SH-SY5Y (cell line): ENCODE measurements around the gene TMED1.

Experiments used
- GATA2 ChIP-seq: IDR thresholded peaks from 2 replicates; pipeline ENCODE4 v1.6.1; 2011; ENCODE audit warnings: mild to moderate bottlenecking, low read depth, low read length
- GATA3 ChIP-seq: IDR thresholded peaks from 2 replicates; pipeline ENCODE4 v1.6.1; 2011; ENCODE audit warnings: low read depth, mild to moderate bottlenecking, low read length, moderate library complexity

The TMED1 gene, protein sequence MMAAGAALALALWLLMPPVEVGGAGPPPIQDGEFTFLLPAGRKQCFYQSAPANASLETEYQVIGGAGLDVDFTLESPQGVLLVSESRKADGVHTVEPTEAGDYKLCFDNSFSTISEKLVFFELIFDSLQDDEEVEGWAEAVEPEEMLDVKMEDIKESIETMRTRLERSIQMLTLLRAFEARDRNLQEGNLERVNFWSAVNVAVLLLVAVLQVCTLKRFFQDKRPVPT

DNA sequence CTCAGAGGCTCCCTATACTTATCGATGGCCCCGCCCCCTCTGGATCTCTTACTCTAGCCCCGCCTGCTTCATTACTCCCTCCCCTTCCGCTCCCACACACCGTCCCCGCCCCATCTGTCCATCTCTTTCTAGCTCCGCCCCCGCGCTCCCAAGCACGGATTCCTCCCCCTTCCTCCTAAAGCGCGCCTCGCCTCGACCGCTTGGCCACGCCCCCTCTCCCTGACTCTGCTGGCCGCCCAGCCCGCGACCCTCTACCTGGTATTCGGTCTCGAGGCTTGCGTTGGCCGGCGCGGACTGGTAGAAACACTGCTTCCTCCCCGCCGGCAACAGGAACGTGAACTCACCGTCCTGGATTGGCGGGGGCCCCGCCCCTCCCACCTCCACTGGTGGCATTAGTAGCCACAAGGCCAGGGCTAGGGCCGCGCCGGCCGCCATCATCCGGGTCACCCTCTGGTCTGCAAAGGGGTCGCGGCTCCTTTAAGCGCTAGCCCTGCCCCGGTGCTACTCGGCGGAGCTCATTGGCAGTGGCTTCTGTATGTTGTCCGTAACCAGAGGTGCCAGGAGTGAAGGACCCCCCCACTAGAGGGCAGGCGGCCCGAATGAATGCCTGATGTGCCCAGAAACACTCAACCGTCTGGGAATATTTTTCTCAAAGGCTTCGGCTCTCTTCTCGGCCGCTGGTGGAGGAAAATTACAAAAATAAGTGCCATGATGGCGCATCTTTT lies at the start of gene TMED1:
Gene TMED1, minus strand, starts transcription at position 459 of the 725 bp plus-strand sequence. Its CDS starts 21 bp downstream, at position 438.
- no peak for TF ChIP-seq GATA2
- TF ChIP-seq GATA3, result no peak

DNA sequence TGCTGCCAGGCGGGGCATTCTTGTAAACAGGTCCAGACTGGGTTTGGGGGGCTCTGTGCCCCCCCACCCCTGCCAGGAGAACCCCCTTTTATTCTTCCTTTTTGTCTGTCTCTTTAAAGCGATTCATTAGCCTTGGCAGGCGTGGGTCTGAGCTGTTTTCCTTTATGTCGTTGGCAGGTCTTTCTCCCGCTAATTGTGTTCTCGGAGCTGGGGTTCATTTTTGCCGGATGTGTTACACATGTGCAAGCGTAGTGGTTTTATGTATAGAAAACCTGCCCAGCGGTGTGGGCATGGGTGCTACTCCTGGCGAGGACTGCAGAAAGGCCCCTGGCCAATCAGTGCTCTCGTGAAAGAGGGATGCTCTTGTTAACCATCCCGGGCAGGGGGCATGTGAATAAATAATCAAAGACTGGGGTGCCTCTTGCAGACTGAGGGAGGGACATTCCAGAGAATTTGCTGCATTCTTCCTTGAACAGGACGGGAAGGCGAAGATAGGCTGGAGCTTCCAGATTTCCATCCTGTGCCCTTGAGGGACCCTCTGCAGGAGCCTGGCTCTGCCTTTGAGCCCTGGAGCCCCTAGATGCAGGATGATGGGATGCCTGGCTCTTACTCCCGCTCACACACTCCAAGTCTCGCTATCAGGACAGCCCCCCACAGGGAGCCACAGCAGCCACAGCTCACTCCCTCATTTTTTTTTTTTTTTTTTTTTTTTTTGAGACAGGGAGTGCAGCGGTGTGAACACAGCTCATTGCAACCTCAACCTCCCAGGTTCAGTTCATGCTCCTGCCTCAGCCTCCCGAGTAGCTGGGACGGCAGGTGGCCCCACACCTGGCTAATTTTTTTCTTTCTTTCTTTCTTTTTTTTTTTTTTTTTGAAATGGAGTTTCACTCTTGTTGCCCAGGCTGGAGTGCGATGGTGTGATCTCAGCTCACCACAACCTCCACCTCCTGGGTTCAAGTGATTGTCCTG lies 49.5 kb upstream of the TMED1 start:
- TF ChIP-seq GATA3 (no peak), GATA2 (no peak)

DNA sequence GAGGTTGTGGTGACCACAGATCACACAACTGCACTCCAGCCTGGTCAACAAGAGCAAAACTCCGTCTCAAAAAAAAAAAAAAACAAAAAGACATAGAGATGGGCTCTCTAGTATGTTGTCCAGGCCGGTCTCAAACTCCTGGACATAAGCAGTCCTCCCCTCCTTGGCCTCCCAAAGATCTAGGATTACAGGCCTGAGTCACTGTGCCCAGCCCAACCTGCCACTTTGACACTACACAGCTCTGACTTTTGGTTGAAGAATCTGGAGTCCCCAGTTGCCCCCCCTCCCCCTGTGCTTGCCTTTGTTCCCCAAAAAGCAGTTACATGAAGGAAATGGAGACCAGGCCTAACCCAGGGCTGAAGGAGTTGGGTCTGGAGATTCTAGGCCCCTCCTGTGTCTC lies 48.3 kb upstream of the TMED1 start:
- TF ChIP-seq GATA2 (no peak), GATA3 (no peak)

DNA sequence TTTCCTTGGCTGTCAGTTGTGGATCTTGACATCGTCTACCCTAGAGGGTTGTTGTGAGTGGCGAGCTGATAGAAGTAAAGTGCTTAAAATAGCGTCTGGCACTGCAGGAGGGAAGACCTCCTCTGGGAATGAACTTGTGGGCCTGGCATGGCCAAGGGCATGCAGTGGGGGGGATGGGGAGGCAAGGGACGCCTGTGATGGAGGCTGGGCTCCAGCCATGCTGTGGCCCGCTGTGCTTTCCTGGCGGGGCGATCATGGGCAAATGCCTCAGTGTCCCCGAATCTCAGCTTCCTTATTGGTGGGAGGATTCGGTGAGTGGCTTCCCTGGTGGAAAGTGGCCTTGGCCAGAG lies 46.1 kb upstream of the TMED1 start:
- TF ChIP-seq GATA2 (no peak), GATA3 (no peak)

DNA sequence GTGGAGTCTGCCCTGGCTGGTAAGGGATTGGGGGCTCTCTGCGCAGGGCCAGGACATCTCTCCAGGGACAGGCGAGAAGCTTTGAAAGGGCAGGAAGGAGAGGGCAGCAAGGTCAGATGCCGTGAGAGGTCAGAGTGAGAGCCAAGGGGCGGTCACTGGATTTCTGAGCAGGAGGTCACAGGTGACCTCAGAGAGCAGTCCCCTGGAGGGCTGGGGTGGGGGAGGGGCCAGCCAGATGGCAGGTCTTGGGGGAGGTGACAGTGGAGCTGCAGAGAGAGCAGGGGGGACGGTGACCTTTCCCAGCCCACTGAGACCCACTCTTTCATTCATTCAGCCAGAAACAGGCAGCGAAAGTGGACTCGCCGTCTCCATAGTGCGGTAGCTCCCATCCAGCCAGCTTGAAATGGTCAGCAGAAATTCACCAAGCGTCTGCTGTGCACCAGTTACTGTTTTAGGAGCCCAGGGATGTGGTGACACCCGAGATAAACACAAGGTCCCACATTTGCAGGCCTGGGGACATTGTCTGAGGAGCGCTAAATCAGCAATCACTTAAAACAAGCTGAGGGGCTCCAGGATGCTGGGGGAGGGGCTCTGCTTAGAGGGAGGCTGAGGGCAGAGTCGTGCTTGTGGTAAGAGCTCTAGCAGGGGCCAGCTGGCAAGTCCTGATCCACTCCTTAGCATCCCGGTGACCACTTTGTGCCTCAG lies 45.5 kb upstream of the TMED1 start:
- no peak for TF ChIP-seq GATA2
- no peak for TF ChIP-seq GATA3

DNA sequence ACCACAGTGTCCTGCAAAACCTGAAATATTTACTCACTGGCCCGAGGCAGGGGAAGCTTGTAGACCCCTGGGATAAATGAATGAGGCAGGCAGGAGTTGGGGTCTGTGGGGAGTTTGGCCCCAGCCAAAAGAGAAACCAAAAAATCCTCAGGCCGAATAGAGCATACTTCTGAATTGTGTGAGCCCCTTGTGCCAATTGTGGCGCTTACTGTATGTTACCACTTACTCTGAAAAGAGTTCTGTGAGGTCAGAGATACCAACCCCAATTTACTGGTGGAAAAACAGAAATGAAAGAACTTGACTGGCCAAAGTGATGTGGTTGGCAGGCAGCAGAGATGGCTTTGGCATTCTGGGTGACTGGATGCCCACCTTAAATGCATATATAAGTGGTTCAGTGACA lies 42.2 kb upstream of the TMED1 start:
- TF ChIP-seq GATA3 (no peak), GATA2 (no peak)

DNA sequence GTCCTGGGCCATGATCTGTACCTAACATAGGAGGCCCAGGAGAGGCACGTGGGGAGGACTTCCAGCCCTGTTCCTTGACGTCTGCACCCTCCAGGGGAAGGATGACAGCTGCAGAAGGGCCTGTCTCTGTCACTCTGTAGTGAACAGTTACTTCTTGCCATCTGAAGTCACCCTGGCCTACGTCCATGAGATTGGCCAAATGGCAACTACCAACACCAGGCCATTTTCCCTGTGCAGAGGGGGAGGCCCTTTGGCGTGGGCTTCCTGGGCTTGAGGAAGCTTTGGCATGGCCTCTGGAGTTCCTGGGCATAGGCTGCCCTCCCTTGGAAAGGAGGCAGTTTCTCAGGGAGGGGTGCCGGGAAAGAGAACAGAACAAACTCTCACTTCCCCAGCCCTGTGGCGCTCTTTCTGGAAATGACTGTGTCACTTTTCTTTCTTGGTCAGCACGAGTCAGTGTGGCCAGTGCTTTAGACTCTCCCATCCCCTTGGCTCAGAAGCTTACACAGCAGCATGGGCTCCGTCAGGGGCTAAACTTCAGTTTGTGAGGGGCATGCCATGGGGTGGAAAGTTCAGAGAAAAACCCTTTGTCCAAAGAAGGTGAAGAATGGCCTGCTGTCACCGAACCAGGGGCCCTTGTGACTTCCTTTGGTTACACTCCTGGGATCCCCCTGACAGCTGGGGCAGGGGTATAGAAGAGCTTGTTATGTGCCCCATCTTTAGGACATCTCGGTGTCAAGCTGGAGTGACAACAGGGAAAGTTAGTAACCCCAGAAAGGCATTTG lies 40.6 kb upstream of the TMED1 start:
- TF ChIP-seq GATA3, result no peak
- TF ChIP-seq GATA2, result no peak

DNA sequence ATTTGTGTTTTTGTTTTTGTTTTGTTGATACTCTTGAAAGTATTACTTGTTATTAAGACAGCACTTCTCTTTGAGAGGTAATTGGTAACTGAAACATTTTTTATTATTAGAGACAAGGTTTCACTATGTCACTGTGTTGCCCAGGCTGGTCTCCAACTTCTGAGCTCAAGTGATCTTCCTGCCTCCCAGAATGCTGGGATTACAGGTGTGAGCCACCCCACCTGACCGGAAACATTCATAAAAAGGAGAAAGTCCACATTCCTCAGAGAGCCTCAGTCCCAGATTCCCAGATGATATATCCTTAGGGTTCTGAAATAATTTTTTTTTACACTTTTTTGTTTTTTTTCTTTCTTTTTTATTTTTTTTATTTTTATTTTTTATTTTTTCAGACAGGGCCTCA lies 38.0 kb upstream of the TMED1 start:
- TF ChIP-seq GATA2 (no peak), GATA3 (no peak)

DNA sequence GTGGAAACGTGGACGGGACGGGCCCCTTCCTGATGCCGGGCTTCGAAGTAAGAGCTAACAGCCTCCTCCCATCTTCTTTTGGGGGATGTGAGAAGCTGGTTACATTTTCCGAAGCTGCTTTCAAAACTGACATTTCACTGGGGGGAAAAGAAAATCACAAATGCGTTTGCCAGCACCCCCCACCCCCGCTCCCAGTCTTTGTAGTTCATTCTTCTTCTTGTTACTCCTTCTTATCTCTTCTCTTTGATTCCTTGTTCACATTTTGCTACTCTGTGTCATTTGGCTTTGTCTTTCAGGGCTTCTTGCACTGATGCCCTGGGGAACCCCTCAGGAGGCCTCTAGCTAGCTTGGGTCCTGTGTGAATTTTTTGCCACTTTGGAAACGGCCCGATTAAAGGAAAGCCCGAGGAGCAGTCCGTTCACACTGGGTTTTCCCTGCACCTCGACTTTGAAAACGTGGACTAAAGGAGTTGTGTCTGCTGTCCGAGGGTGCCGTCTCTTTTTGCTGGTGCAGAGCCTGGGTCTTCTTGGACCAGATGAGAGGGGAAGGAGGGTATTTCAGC lies 36.6 kb upstream of the TMED1 start:
- TF ChIP-seq GATA3, result no peak
- no peak for TF ChIP-seq GATA2

DNA sequence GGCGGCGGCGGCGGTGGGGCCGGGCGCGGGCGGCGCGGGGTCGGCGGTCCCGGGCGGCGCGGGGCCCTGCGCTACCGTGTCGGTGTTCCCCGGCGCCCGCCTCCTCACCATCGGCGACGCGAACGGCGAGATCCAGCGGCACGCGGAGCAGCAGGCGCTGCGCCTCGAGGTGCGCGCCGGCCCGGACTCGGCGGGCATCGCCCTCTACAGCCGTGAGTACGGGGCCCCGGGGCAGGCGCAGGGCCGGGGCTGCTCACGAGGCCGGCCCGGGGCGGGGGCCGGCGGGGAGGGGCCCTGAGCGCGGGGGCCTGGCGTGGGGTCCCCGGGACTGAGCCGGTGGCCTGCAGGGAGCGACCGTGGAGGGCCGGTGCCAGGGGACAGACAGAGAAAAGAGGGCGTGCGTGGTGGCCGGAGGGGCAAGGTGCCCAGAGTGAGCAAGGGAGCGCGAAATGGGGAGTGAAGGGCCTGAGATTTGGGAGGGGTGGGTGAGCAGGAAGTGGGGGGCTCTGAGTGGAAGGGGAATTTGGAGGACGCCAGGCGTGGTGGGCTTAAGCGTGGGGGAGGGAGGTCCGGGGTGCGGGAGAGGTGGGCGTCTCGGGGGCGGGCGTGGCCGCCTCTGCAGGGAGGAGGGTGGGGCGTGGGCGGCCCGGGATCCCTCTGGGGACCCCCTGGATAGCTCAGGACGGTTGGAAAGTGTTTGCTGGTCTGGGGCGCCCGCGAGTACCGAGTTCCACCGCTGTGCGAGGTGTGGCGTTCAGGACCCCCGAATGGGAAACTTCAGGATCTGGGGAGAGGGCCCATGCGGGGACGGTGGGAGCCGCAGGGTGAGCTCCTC lies 35.9 kb upstream of the TMED1 start:
- TF ChIP-seq GATA2, result no peak

DNA sequence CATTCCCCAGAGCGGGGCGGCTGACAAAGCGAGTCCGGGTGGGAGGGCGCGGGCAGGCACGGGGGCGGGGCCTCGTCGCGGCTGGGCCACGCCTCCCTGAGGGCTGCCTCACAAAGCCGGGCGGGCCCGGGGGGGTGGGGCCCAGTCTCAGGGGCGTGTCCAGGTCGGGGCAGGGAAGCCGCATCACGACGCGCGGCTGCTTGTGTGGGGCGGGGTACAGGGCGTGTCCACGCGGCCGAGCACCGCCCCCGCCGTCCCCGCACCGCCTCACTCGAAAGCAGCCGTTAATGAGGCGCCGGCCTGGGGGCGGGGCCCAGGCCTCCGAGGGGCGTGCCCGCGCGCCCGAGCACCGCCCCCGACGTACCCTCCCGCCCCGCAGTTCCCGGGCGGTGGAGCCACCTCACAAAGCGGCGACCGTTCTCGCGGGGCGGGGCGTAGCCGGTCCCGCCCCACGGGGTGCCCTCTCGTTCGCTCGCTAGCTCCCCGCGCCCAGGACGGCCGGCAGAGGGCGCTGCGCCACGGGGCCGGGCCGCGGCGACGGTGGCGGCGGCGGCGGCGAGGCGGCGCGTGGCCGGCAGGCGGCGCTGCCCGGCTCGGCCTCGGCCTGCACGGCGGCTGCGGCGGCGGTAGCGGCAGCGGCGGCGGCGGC lies 35.1 kb upstream of the TMED1 start, which contains the start of gene CARM1:
Gene CARM1, plus strand, starts transcription at position 599 of the 649 bp plus-strand sequence. CDS start 150 bp downstream, outside the sequence.
- TF ChIP-seq GATA3 (no peak), GATA2 (no peak)
